NB4 (cell line): ENCODE data around the gene CACNA1B.

Experiments
- CTCF ChIP-seq: IDR thresholded peaks from one replicate; pipeline ENCODE4 v1.5.1; 2012; ENCODE audit warnings: low read depth, low read length
- MAX ChIP-seq: IDR thresholded peaks from 2 replicates; pipeline ENCODE4 v1.6.1; 2011; ENCODE audit warnings: low read depth, low read length
- MYC ChIP-seq: IDR thresholded peaks from 2 replicates; pipeline ENCODE4 v1.6.1; 2011; ENCODE audit warnings: low read depth, low read length
- POLR2A ChIP-seq: IDR thresholded peaks from 2 replicates; pipeline ENCODE4 v1.6.1; 2011; ENCODE audit warnings: mild to moderate bottlenecking; ENCODE audit not compliant: insufficient read length; ENCODE audit errors: extremely low read depth

- no peak for TF ChIP-seq CTCF
- no peak for TF ChIP-seq MAX
- TF ChIP-seq MYC = no peak
- TF ChIP-seq POLR2A = no peak
Measured at GRCh38 chr9:138003485-138004190, 126.1 kb downstream of the CACNA1B start.
